ENCODE data around the gene TMEM79. TPM values are rescaled to one million over a fixed set of nuclear protein-coding genes. Genes with fewer than 3 reads are reported as not detected.
A peak's percentile ranks its signal among the peaks of the same experiment; 100 is the strongest.

The TMEM79 gene
- polyA plus RNA-seq, 1 of the 3 experiments (the other 2 are of a cell fraction) = 4.5 TPM

- TF ChIP-seq YY1 (IDR thresholded peaks at IDR 0.05; ENCODE audit: low read depth) (peak; percentile 98), NRF1 (IDR thresholded peaks at IDR 0.05; ENCODE audit: low read depth, low read length) (no peak), PBX3 (IDR thresholded peaks at IDR 0.05) (no peak), ZBTB33 (IDR thresholded peaks at IDR 0.05; ENCODE audit: borderline replicate concordance, low read depth) (peak; percentile 100), RAD21 (IDR thresholded peaks at IDR 0.05; ENCODE audit: low read length) (no peak), NFIC (IDR thresholded peaks at IDR 0.05; ENCODE audit: borderline replicate concordance) (0 out of 2 replicates have a peak, but pooled peaks have one; percentile 18), POLR2AphosphoS5 (IDR thresholded peaks at IDR 0.05; ENCODE audit: low read depth, low read length) (peak; percentile 83), FOXJ3 (CRISPR knock-in tag; IDR thresholded peaks at IDR 0.05) (no peak), USF1 (IDR thresholded peaks at IDR 0.05; ENCODE audit: borderline replicate concordance, low read depth) (0 out of 2 replicates have a peak, but pooled peaks have one; percentile 17)
These were observed 1.5 kb upstream of the TMEM79 start, which contains the start of gene SMG5 (continued) for GRCh38 chr1:156282479-156283222.

- Histone ChIP-seq H3K9me2 (no peaks in the 10 kb centered on the region), H3F3A (replicated peaks; ENCODE audit: insufficient read depth) (peaks cover 14% of the 10 kb centered on the region), H3K4me1 (ENCODE audit: control insufficient read depth in 1 of 2, insufficient read depth in 2 of 2, low read depth in 1 of 2, low read length in 1 of 2) (peaks cover 10 to 17% of the 10 kb centered on the region in 2 experiments; a peak in 2 of 4 replicates), H3K4me3 (ENCODE audit: low read depth in 2 of 2, low read length in 1 of 2) (peak overlapping the region; percentile 67 to 87), H3K4me2 (peak overlapping the region; percentile 88), H4K20me1 (ENCODE audit: insufficient read depth) (peaks cover 31% of the 10 kb centered on the region), H3K9ac (peak overlapping the region; percentile 84), H3K79me2 (ENCODE audit: insufficient read depth) (peaks cover 52% of the 10 kb centered on the region), H2AFZ (ENCODE audit: low read depth) (peak overlapping the region; percentile 95), H3K36me3 (replicated peaks in 1 of 2; ENCODE audit: control insufficient read depth in 1 of 2, insufficient read depth in 2 of 2, low read length in 1 of 2) (peaks cover 15% of the 10 kb centered on the region in 2 experiments), H3K27ac (ENCODE audit: low read depth in 2 of 2, low read length in 1 of 2) (peak overlapping the region; percentile 69 to 86; a peak in 3 of 4 replicates), H3K9me3 (no peaks in the 10 kb centered on the region), H3K27me3 (ENCODE audit: insufficient read depth) (no peaks in the 10 kb centered on the region)
- TF ChIP-seq POLR2AphosphoS5 (IDR thresholded peaks at IDR 0.05; ENCODE audit: low read depth, low read length) = no peak
- TF ChIP-seq REST (IDR thresholded peaks at IDR 0.05; ENCODE audit: low read depth, low read length) = no peak
- no peak for TF ChIP-seq ZBTB33 (IDR thresholded peaks at IDR 0.05; ENCODE audit: borderline replicate concordance, low read depth)
- ChIA-PET CTCF (interaction anchor here (0.7 to 3.9 kb wide), 13 partner anchors 10 to 217 kb away, joined by 3 to 18 read pairs (median 4); partner anchors contain the start of gene VHLL), POLR2A (interaction anchor here (1.0 to 2.3 kb wide), 6 partner anchors 8 to 71 kb away, joined by 3 to 9 read pairs (median 6); partner anchors contain the start of genes GLMP and PMF1)
- WGBS (ENCODE audit: low lambda C conversion rate) = 75% methylated on average over 1 of the region's 1 CpG
- no peak for DNase-seq
These were observed 604 bp upstream of the TMEM79 start for GRCh38 chr1:156283521-156283920.
